ENCODE data around the gene ICAM1.

DNA sequence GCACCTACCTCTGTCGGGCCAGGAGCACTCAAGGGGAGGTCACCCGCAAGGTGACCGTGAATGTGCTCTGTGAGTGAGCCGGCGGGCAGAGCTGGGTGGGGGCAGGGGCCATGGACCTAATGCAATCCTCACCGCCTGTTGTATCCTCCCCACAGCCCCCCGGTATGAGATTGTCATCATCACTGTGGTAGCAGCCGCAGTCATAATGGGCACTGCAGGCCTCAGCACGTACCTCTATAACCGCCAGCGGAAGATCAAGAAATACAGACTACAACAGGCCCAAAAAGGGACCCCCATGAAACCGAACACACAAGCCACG is 14.0 kb downstream of the ICAM1 start:
- TF ChIP-seq CTCF (IDR thresholded peaks at IDR 0.05) (no peak), SIN3A (IDR thresholded peaks at IDR 0.05; ENCODE audit: borderline replicate concordance, insufficient read depth, low read depth, low read length) (no peak), TCF7L2 (IDR thresholded peaks at IDR 0.05; ENCODE audit: low read depth, low read length) (no peak), REST (IDR thresholded peaks at IDR 0.05; ENCODE audit: insufficient read depth in 1 of 2, low read depth in 2 of 2, low read length in 1 of 2) (no peak)

All from Panc1 (cell line).